22Rv1 (cell line): ENCODE results near the gene SLC6A13.

Experiments
- H3K27ac ChIP-seq: fragments of 450-650 bp; 2 replicates; pipeline ENCODE4 v1.5.1; 2017
- ZFX ChIP-seq: fragments of 450-650 bp; IDR thresholded peaks from 2 replicates; pipeline ENCODE4 v1.6.1; 2017; ENCODE audit warnings: antibody characterized with exemption, borderline replicate concordance
- TF ChIP-seq, protein P1 (sequence below): fragments of 450-650 bp; IDR thresholded peaks from 2 replicates; pipeline ENCODE4 v1.5.1; 2017; ENCODE audit warnings: mild to moderate bottlenecking

Gene SLC6A13

DNA sequence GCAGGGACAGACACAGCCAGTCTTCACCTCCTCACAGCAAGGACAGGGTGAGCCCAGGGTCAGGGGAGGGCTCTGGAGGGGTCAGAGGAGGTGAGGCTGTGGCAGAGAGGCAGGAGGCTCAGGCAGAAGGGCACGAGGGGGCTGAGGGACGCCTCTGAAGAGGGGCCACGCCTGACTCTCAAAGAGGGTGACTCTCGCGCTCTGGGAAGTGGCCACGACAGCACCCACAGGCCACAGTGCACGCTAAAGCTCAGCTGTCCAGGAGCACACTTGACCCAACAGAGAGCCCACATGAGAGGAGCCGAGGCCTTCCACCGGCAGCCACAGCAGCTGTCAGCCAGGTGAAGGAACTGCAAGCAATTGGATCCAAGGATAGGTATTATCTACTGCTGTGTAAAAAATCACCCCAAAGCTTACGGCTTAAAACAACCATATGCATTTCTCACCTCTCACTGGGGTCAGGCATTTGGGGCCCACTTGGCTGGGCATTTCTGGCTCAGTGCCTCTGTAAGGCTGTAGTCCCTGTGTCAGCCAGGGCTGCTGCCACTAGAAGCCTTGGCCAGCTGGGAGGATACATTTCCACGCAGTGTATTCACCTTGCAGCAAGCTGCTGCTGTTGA, 76.5 kb downstream of the SLC6A13 start:
- H3K27ac ChIP-seq, result no peak overlapping the region
- no peak for TF ChIP-seq ZFX
- TF ChIP-seq, protein P1, sequence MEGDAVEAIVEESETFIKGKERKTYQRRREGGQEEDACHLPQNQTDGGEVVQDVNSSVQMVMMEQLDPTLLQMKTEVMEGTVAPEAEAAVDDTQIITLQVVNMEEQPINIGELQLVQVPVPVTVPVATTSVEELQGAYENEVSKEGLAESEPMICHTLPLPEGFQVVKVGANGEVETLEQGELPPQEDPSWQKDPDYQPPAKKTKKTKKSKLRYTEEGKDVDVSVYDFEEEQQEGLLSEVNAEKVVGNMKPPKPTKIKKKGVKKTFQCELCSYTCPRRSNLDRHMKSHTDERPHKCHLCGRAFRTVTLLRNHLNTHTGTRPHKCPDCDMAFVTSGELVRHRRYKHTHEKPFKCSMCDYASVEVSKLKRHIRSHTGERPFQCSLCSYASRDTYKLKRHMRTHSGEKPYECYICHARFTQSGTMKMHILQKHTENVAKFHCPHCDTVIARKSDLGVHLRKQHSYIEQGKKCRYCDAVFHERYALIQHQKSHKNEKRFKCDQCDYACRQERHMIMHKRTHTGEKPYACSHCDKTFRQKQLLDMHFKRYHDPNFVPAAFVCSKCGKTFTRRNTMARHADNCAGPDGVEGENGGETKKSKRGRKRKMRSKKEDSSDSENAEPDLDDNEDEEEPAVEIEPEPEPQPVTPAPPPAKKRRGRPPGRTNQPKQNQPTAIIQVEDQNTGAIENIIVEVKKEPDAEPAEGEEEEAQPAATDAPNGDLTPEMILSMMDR, result no peak

DNA sequence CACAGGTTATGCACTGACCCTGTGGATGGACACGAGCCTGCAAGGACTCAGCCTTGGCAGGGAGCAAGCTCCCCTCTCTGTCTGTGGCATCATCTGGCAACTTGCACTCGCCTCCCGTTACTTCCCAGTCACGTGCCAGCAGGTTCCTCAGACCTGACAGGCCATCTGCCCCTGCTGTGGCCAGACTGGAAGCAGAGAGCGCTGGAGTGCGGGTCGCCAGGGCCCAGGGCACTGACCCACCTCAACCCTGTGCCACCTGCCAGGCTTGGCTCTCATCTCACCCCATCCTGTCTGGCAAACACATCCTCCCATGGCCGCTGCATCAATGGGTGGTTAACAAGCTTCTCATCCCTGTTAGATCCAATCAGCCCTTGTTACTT, 77.1 kb downstream of the SLC6A13 start:
- no peak for TF ChIP-seq ZFX
- TF ChIP-seq, protein P1, result no peak
- H3K27ac ChIP-seq, result no peak overlapping the region

DNA sequence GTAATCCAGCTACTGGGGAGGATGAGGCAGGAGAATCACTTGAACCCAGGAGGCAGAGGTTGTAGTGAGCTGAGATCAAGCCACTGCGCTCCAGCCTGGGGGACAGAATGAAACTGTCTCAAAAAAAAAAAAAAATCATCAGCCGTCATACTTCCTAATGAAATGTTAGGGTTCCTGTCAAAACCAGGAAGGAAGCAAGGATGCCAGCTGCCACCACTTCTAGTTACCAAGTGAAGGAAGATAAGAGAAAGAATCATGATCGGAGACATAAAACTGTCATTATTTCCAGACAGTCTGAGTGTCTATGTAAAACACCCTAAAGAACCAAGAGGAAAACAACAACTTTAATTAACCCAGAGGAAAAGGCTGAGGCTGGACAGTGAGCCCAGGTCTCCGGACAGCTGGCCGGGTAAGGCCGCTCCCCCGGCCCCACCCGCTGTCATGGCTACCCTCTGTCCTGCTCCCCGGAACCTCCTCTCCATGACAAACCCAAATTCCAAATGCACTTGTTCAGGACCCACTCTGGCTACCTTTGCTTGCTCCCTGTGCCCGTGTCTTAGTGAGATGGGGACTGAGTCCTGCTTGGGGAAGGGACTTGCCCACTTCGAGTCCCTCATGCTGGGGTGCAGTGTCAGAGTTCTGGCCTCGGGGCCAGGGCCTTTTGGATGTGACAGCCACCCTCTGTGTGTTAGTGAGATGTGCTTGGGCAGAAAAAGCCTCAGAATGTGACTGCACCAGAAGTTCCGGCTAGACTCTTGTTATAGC, 77.6 kb downstream of the SLC6A13 start:
- TF ChIP-seq, protein P1, result no peak
- TF ChIP-seq ZFX, result no peak
- no peak overlapping the region for H3K27ac ChIP-seq

DNA sequence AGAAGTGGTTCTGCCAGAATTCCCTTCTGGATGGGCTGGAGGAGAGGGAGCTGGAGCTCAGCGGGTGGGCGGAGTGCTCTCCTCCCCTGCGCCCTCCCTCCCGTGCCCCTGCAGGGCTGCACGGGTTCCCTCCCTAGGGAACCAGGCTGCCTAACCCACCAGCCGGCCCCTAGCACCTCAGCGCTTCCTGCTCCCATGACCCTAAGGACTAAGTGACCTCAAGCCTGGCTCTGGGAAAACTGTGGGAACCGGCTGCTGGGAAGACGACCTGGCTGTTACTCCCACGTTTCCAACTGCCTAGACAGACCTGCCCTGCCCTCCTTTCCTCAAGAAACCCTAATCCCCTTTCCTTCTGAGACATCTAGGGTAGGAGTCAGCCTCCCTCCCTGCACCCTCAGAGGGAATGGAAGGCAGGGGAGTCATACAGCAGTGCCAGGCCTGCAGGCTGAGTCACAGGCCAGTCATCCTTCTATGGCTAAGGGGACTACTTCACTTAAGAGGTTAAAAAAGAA, 80.2 kb downstream of the SLC6A13 start:
- TF ChIP-seq, protein P1, result no peak
- TF ChIP-seq ZFX, result no peak
- H3K27ac ChIP-seq, result no peak overlapping the region

DNA sequence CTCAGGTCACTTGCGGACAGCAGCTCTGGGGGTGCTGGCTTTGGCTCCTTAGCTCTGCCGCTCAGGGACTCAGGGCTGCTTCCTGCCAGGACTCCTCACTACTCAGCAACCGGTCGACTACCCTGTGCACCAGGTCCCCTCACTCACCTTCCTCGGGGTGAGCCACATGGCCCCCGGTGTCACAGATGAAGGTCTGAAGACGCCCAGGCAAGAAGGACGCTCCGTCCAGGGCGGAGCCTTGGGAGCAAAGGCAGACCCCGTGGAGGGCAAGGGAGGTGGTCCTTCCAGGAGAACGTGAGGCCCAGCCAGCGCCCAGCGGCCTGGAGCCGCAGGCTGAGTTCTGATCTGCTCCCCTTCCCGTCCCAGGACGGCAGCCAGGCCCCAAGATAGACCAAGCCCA, 80.7 kb downstream of the SLC6A13 start:
- TF ChIP-seq, protein P1, result no peak
- TF ChIP-seq ZFX, result no peak
- H3K27ac ChIP-seq, result no peak overlapping the region

DNA sequence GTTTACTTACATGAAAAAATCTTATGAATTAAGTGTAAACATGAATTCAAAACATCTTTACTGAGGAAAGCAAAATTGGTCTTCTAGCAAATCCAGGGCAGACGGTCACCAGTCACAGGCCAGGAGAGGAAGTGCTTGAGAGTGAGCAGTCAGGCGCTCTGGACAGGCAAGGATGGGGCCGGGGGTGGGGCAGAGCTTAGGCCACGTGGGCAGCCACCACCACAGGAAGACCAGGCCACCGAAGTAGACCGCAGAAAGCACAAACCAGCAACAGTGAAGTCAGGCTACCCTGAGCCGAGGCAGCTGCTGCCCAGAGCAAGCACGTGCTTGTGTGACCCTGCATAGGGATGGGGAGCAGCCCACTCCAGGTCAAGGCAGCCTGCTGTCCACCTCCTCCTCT, 82.2 kb downstream of the SLC6A13 start:
- TF ChIP-seq ZFX, result no peak
- TF ChIP-seq, protein P1, result no peak
- H3K27ac ChIP-seq, result no peak overlapping the region

DNA sequence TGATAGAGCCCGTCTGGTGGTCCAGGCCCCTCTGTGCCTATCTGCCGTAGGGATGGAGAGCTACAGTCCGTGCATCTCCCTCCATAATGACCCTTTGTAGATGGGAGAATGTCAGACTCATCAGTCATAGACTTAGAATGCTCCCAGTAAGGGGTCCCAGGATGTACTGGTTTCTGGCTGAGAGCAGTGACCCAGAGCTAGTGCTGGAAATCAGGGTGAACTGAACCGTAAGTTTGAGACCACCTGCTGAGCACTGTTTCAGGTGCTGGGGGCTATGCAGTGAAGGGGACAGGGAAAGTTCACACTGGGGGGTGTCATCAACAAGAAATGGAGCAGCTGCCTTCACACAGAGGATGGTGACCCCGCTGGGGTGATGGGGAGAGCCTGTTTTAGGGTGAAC, 82.8 kb downstream of the SLC6A13 start:
- TF ChIP-seq ZFX, result no peak

More for the DNA sequence above, 82.8 kb downstream of the SLC6A13 start:
- H3K27ac ChIP-seq, result no peak overlapping the region
